ENCODE results near the gene ZCCHC24.
"Not testable (repeated sequence)": the region's sequence is repeated elsewhere in the genome, so short reads cannot be mapped to it uniquely, and the experiment has no call there.

ZCCHC24 gene

DNA sequence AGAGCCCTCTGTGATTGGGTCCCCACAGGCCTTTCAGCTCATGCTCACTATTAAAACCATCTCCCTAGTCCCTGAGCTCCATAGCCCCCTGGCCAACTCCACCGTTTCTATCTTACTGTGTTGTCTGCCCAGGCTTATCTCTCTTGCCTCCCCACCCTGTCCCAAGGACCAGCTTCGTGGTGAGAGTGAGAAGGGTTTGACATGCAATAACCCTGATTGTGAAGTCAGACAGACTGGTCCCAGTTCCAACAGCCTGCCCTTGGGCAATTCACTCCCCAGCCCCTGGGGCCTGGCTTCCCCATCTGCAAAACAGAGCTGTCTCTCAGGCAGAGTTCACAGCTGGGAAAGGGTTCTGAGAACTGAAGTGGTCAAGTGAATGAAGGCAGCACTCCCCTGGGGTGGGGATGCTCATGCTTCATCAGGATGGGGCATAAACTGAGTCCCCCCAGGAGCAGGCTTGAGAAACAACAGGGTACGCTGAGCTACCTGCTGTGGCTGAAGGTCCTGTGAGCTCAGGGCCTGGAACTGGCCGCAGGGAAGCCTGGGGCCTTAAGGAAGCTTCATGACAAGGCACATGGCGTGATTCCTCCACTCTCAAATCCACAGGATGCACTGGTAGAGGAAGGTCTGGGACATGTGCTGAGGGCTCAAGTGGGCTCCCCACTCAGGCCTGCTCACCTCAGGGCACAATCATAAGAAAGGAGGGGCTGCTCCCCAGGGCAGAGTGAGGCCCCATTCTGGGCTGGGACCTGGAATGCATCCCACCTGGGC, 100.0 kb downstream of the ZCCHC24 start:
- no peak for DNase-seq (ENCODE audit: low read depth)

GRCh38 chr10:79344502-79345195, 100.8 kb downstream of the ZCCHC24 start:
- no peak for DNase-seq (ENCODE audit: low read depth)

GRCh38 chr10:79342811-79343561, 102.4 kb downstream of the ZCCHC24 start:
- DNase-seq (ENCODE audit: low read depth): peak; percentile 57

- DNase-seq (ENCODE audit: low read depth): no peak
Measured at GRCh38 chr10:79342295-79342761, 103.1 kb downstream of the ZCCHC24 start.

- no peak for DNase-seq (ENCODE audit: low read depth)
Measured at GRCh38 chr10:79340646-79341244, 104.7 kb downstream of the ZCCHC24 start.

DNA sequence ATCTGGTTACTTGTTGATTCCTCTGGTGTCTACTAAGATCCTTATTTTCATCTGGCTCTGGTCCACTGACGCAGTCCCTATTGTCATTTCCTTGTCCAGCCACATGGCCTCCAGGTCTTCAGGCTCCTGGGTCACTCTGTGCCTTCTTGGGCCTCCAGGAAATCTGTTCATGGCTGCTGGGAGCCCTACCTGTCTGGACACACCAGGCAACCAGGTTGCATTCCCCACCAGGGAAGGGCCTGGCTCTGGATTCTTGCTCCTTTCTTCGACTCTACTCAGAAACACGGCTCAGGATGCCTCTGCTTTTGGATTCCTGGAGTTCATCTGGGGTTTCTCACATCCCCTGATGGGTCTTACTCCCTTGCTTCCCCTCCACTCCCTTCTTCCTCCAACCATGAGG, 106.2 kb downstream of the ZCCHC24 start:
- DNase-seq (ENCODE audit: low read depth): no peak

DNA sequence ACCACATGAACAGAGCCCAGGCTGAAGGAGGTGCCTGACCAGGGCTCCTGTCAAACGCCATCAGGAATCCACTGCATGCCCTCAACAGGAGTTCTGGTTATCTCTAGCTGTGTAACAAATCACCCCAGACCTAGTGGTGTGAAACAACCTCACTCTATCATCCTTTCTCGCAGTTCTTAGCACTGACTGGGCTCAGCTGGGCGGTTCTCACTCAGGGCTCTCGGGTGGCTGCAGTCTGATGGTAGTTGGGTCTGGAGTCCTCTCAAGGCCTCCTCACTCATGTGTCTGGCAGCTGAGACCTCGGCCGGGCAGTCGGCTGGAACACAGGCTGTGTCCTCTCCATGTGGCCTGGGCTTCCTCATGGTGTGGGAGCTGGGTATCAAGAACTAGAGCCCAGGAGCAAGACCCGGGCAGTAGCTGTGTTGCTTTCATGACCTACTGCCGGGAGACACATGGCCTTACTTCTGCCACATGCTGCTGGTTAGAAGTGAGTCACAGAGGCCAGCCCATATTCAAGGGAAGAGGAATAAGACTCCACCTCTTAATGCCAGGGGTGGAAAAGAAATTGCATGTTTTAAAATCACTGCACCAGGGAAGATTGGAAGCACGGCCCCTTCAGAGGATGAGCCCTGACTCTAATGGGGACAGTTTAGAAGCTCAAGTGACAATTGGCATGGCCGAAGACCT, 107.5 kb downstream of the ZCCHC24 start:
- DNase-seq (ENCODE audit: low read depth): not testable (repeated sequence)

- DNase-seq (ENCODE audit: low read depth): no peak
Measured at GRCh38 chr10:79336739-79337138, 108.7 kb downstream of the ZCCHC24 start.

GRCh38 chr10:79336276-79336675, 109.1 kb downstream of the ZCCHC24 start:
- no peak for DNase-seq (ENCODE audit: low read depth)

- no peak for DNase-seq (ENCODE audit: low read depth)
Measured at GRCh38 chr10:79335470-79336235, 109.8 kb downstream of the ZCCHC24 start.

GRCh38 chr10:79335094-79335469, 110.3 kb downstream of the ZCCHC24 start:
- no peak for DNase-seq (ENCODE audit: low read depth)

- DNase-seq (ENCODE audit: low read depth): no peak
Measured at GRCh38 chr10:79334573-79334972, 110.9 kb downstream of the ZCCHC24 start.

GRCh38 chr10:79333513-79333912, 111.9 kb downstream of the ZCCHC24 start:
- DNase-seq (ENCODE audit: low read depth): peak; percentile 65

DNA sequence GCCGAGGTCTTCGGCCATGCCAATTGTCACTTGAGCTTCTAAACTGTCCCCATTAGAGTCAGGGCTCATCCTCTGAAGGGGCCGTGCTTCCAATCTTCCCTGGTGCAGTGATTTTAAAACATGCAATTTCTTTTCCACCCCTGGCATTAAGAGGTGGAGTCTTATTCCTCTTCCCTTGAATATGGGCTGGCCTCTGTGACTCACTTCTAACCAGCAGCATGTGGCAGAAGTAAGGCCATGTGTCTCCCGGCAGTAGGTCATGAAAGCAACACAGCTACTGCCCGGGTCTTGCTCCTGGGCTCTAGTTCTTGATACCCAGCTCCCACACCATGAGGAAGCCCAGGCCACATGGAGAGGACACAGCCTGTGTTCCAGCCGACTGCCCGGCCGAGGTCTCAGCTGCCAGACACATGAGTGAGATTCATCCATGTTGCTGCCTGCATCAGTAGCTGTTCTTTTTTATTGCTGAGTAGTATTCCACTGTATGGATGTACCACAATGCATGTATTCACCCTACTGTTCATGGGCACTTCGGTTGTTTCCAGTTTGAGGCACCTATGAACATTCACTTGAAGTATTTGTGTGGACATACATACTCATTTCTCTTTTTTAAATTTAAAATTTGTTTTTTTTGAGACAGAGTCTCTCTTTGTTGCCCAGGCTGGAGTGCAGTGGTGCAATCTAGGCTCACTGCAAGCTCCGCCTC, 112.7 kb downstream of the ZCCHC24 start:
- not testable (repeated sequence) for DNase-seq (ENCODE audit: low read depth)

All from stromal cell of bone marrow (primary cell).